ENCODE results near the gene DNAH1.

- no peak for TF ChIP-seq EZH2 (IDR thresholded peaks at IDR 0.05; ENCODE audit: insufficient read depth, poor library complexity, severe bottlenecking)
- TF ChIP-seq EZH2phosphoT487 (IDR thresholded peaks at IDR 0.05; ENCODE audit: insufficient read depth, low read depth): no peak
Measured at GRCh38 chr3:52396011-52396906, 80.1 kb downstream of the DNAH1 start.
